Right cardiac atrium (tissue), 5 donors: ENCODE measurements around the gene MAP3K5. TPM values are rescaled to one million over a fixed set of nuclear protein-coding genes. Genes with fewer than 3 reads are reported as not detected.
"Not testable (repeated sequence)": the region's sequence is repeated elsewhere in the genome, so short reads cannot be mapped to it uniquely, and the experiment has no call there.

Experiments
- ATAC-seq, 2 donors: fragments of 200-7000 bp; cut with Tn5 transposase; one replicate each; pipeline versions ENCODE4 v1.8.0 to v1.9.1; 2020; ENCODE audit warnings: moderate library complexity in 2 of 2, mild to moderate bottlenecking in 1 of 2
- DNase-seq, 3 donors: peaks; one replicate each; pipeline ENCODE4 v3.0.0-alpha.2; 2020
- H3K27ac ChIP-seq: one replicate; pipeline ENCODE4 v1.5.1; 2013; ENCODE audit warnings: mild to moderate bottlenecking, low read length, control low read depth, moderate library complexity
- H3K27me3 ChIP-seq: one replicate; pipeline ENCODE4 v1.6.1; 2013; ENCODE audit not compliant: control insufficient read depth, insufficient read depth
- H3K4me1 ChIP-seq: one replicate; pipeline ENCODE4 v1.6.1; 2013; ENCODE audit warnings: low read length; ENCODE audit not compliant: control insufficient read depth, insufficient read depth
- H3K4me3 ChIP-seq: one replicate; pipeline ENCODE4 v1.5.1; 2013; ENCODE audit warnings: low read length, control low read depth
- H3K9me3 ChIP-seq: one replicate; pipeline ENCODE4 v1.6.1; 2013; ENCODE audit warnings: low read length; ENCODE audit not compliant: control insufficient read depth
- WGBS: extraction: QIAGEN DNeasy Blood & Tissue Kit; methylation state at CpG from one replicate; pipeline ENCODE4 v1.1.7; 2013; 5-methylcytosine and 5-hydroxymethylcytosine counted together
- intact Hi-C, 4 donors: fragments of 100-400 bp; cut with DNase I; formaldehyde crosslinking; loops; one replicate each; pipeline versions ENCODE4 v1.11.0 to v1.14.0; 2022 to 2023
- polyA plus RNA-seq: library from polyadenylated mRNA; stranded (reverse); fragments of 200-250 nt; gene quantifications from one replicate; pipeline ENCODE4 v1.2.3, GENCODE V29; 2013
- total RNA-seq, 4 donors: library from RNA; stranded (reverse); fragmentation: NEBNext Ultra II Directional; extraction: Animal tissue kit (Norgen Biotek cat#: 25700); gene quantifications; one replicate each; pipeline ENCODE4 v1.2.1, GENCODE V29; 2021
- donor health status: healthy with polysubstance abuse.
- donor health status: DM: no; HTN: yes; CAD: no.
- donor health status: DM: no; HTN: no; CAD: no.
- donor health status: DM: no; HTN: yes; CAD: no; lungs with severe emphysema.
- donor health status: DM: yes; HTN: yes; CAD: no.

The MAP3K5 gene
- total and polyA plus RNA-seq, 5 donors = 2.8 to 7.3 (median 4.0) TPM

DNA sequence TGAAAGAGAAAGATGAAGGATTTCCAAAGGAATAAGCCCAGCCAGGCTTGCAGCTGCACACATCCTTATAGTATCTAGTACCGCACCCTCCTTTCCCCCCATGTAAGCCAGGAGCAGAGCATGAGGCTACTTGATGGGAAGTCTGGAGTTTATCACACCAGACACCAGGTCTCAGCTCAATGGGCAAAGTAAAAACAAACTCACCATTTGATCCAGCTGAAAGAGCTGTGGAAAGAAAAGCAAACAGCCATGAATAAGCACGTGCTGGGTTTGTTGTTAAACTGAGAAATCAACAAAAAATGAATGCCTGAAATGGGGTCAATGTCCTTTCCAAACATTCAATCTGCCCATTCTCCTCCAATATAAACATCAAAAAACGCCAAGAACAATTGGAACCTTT, 191.5 kb downstream of the MAP3K5 start:
- peaks cover 4% of the 10 kb centered on the region for H3K4me1 ChIP-seq
- ATAC-seq (no peak), DNase-seq (no peak)
- no peak overlapping the region for H3K27ac ChIP-seq
- H3K4me3 ChIP-seq = no peak overlapping the region
- no peaks in the 10 kb centered on the region for H3K9me3 ChIP-seq
- WGBS = 60% methylated on average over 3 of the region's 3 CpGs
- no peaks in the 10 kb centered on the region for H3K27me3 ChIP-seq
- intact Hi-C loops = no loop called here

DNA sequence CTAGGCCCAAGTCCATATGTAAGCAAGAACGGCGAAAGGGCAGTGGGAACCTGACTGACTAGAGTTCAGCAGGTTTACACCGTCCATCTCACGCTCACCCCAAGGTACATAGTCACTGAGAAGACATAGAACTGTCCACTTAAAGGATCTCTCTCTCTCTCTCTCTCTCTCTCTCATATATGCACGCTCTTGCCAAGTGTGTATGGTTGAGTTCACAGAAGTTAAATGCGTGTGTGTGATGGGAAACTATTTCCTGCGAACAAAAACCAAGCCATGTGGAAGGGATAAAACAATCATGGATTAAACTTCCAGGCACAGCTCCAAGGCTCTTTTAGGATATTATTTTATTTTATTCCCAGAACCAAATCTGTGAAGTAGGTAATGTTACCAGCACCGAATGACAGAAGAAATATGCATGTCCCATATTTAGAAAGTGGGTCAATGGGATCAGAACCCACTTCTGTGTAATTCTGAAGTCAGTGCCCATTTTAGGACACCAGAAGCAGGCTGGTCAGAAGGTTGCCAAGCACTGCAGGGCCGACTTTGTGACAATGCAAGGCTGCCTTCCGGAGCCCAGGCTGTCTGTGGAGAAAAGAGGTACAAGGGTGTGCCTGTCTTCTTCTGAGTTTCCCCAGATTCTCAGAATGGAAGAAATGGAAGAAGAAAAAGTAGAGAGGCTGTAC, 192.8 kb downstream of the MAP3K5 start:
- Histone ChIP-seq H3K4me1 (peaks cover 4% of the 10 kb centered on the region), H3K4me3 (no peak overlapping the region), H3K9me3 (no peaks in the 10 kb centered on the region), H3K27me3 (no peaks in the 10 kb centered on the region), H3K27ac (no peak overlapping the region)
- 71% methylated on average over 10 of the region's 10 CpGs for WGBS
- no peak for ATAC-seq
- peak in 1 of 3 donors; percentile 9 for DNase-seq
- intact Hi-C loops = no loop called here

DNA sequence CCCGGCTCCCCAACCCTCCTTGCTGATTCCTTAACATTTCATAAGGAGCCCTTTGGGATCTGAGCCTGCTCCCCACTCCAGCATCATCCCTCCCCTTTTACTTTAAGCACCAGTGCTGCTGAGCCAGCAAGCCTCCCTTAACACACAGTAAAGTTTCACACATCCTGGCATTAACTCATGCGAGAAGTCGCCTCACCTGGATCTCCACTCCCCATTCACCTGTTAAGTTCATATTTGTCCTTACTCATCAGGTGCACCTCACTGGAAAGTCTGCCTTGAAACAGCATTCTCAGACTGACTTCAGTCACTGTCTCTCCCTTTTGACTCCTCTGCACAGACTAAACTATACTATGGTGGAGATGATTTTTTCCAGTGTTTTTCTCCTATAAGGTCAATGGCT, 194.2 kb downstream of the MAP3K5 start:
- Histone ChIP-seq H3K27ac (no peak overlapping the region), H3K27me3 (no peaks in the 10 kb centered on the region), H3K4me3 (no peak overlapping the region), H3K4me1 (peaks cover 4% of the 10 kb centered on the region), H3K9me3 (no peaks in the 10 kb centered on the region)
- 98% methylated on average over 3 of the region's 3 CpGs for WGBS
- ATAC-seq (no peak), DNase-seq (no peak)
- intact Hi-C loops = no loop called here

DNA sequence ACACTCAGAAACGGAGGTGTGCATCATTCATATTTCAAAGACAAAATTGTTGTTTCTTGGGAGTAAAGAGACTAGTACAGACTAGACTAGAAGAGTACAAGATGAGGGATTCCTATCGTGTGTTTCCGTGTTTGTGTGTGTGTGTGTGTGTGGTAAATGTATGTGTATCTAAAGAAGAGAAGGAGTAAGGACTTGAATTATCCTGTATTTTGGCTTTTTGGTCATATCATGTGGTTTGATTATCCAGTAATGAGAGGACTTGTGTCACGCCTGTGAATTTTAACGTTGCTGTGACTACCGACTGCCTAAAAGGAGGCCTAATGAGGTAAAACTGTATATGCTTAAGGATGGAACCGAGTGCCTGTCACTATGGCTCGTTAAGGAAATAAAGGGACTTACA, 197.6 kb downstream of the MAP3K5 start:
- WGBS = 95% methylated on average over 8 of the region's 8 CpGs
- Histone ChIP-seq H3K4me1 (peaks cover 1% of the 10 kb centered on the region), H3K9me3 (no peaks in the 10 kb centered on the region), H3K27me3 (no peaks in the 10 kb centered on the region), H3K4me3 (no peak overlapping the region), H3K27ac (no peak overlapping the region)
- DNase-seq (no peak), ATAC-seq (no peak)
- intact Hi-C loops = no loop called here

DNA sequence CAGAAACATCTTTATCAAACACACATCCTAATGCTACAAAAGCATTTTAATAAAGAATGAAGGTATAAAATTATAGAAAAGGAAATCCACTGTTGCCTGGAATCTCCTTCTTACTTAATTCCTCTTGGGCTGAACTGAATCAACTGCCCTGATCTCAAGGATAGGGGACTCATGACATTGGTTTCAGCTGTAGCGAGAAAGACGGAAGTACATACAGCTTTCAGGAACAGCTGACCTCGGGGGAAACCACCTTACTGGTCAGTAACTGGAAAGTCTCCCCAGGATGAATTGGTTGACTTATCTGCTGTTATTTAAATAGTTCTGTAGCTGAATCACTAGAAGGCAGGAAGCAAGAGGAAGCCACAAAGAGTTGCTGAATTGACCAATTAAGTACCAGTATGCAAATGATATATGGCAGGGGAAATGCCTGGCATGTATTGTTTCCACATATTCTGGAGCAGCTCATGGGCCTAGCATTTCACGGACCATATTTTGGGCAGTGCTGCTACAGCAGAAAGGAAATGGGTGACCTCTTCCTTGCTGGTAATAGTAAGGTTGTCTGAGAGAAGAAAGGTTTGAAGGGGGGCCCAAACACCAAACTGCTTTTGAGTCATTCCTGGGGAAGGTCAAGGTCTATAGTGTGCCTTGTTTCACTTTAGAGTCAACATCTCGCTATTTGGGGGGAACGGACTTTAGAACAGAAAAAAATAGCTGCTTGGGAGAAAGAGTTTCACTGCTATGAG, 198.4 kb downstream of the MAP3K5 start:
- no peaks in the 10 kb centered on the region for H3K9me3 ChIP-seq
- WGBS = 69% methylated on average over 6 of the region's 6 CpGs
- H3K27me3 ChIP-seq = no peaks in the 10 kb centered on the region
- intact Hi-C loops = no loop called here
- no peak overlapping the region for H3K4me3 ChIP-seq
- ATAC-seq (peak; percentile 53 to 65), DNase-seq (no peak)
- no peaks in the 10 kb centered on the region for H3K4me1 ChIP-seq
- H3K27ac ChIP-seq = no peak overlapping the region

DNA sequence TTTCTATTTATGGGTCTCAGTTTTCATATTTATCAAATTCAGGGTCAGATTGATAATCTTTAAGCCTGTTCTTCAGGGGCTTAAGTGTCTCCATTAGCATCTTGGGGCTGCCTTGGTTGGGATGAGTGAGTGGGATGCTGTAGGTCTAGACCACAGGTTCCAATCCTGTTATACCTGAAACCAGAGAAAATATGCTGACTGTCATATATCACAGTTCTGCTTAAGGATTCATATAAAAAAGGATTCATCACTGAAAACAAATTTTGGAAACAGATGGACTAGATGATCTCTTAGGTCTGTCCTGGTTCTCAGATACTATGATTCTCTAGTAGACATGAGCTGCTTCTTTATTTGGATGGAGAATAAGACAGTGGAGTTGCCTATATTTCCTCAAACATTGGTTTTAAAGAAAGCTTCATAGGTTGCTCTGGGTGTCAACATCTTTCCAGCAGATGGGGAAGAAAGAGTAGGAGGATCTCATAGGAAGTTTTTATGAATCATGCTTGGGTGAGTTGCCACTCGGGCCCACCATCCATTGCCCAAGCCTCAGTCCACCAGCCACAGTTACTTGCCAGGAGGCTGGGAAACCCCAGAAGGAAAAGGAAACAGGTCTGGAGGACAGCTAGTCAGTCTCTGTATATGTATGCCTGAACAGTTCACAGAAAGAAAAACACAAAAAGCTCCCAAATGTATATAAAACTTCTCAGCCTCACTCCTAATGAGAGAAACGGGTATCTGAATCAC, 199.2 kb downstream of the MAP3K5 start:
- intact Hi-C loops = no loop called here
- 63% methylated on average over 2 of the region's 2 CpGs for whole genome bisulfite sequencing

DNA sequence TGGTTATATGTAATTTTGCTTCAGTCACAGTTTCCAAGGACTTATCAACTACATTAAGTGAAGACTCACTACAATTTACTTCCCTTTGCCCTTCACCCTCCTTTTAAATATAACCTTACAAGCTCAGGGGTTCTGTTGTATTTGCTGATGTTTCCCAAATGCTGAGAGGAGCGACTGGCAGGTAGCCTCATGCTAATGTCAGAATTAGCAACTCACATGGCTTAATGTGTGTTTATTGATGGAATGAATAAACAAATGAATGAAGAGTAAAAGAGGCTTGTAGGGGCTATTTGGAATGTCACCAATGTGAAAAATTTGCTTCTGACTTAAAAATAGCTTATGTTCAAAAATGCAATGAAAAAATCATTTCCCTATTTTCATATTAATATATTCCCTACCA, 200.7 kb downstream of the MAP3K5 start:
- WGBS = 80% methylated on average over 1 of the region's 1 CpG
- Histone ChIP-seq H3K4me1 (no peaks in the 10 kb centered on the region), H3K4me3 (no peak overlapping the region), H3K9me3 (no peaks in the 10 kb centered on the region), H3K27ac (no peak overlapping the region), H3K27me3 (no peaks in the 10 kb centered on the region)
- intact Hi-C loops = no loop called here
- DNase-seq (no peak), ATAC-seq (no peak)

More for the DNA sequence above, 199.2 kb downstream of the MAP3K5 start:
- Histone ChIP-seq H3K4me3 (no peak overlapping the region), H3K4me1 (no peaks in the 10 kb centered on the region), H3K9me3 (no peaks in the 10 kb centered on the region), H3K27me3 (no peaks in the 10 kb centered on the region), H3K27ac (no peak overlapping the region)
- ATAC-seq = no peak
- no peak for DNase-seq

DNA sequence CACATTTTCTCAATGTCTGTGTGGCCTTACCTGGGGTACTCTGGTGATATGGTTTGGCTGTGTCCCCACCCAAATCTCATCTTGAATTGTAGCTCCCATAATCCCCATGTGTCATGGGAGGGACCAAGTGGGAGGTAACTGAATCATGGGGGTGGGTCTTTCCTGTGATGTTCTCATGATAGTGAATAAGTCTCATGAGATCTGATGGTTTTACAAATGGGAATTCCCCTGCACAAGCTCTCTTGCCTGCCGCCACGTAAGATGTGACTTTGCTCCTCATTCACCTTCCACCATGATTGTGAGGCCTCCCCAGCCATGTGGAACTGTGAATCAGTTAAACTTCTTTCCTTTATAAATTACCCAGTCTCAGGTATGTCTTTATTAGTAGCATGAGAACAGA, 201.4 kb downstream of the MAP3K5 start:
- H3K27ac ChIP-seq, ATAC-seq, intact Hi-C loops, H3K27me3 ChIP-seq, DNase-seq, H3K9me3 ChIP-seq, H3K4me1 ChIP-seq, H3K4me3 ChIP-seq: not testable (repeated sequence)
- 98% methylated on average over 2 of the region's 2 CpGs for WGBS

DNA sequence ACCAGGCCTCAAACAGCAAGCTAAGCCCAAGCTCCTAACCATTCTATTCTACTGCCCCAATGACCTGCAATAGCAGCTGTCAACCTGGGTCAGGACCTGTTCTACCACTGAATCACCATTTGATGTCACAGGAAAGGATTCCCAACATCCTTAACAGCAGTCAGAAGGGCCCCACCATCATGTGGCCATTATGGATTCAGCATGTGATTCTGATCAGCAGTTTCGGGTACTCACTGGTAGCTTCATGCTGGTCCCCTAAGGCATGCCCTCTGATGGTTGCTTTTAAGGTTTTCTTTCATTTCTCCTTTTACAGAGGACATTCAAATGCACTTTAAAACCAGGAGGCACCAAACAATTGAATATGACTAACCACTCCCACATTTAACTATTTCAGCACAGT, 204.8 kb downstream of the MAP3K5 start:
- WGBS = 100% methylated on average over 1 of the region's 1 CpG
- intact Hi-C loops = loop anchor here in 1 of 4 donors (10.0 kb wide), 1 partner anchor 207 kb away; the partner anchor contains the start of gene MAP3K5
- Histone ChIP-seq H3K4me1 (no peaks in the 10 kb centered on the region), H3K27me3 (no peaks in the 10 kb centered on the region), H3K9me3 (no peaks in the 10 kb centered on the region), H3K4me3 (no peak overlapping the region), H3K27ac (no peak overlapping the region)
- DNase-seq = no peak
- ATAC-seq = no peak

DNA sequence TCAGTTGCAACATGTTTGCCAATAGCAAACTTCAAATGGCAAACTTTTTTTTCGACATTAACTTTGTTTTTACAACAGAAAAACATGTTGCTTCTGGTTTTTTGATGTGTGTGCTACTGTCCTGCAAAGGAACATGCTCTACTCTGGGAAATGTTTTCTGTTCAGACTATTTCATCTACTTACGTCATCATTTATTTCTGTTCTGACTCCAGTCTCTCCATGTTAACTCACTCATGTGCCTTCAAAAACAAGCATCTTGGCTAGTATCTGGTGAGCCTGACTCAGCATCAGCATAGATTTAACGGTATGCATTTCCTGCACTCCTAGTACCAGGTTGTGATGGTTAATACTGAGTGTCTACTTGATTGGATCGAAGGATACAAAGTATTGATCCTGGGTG, 206.0 kb downstream of the MAP3K5 start:
- H3K27ac ChIP-seq = no peak overlapping the region
- 52% methylated on average over 4 of the region's 4 CpGs for WGBS
- no peaks in the 10 kb centered on the region for H3K9me3 ChIP-seq

DNA sequence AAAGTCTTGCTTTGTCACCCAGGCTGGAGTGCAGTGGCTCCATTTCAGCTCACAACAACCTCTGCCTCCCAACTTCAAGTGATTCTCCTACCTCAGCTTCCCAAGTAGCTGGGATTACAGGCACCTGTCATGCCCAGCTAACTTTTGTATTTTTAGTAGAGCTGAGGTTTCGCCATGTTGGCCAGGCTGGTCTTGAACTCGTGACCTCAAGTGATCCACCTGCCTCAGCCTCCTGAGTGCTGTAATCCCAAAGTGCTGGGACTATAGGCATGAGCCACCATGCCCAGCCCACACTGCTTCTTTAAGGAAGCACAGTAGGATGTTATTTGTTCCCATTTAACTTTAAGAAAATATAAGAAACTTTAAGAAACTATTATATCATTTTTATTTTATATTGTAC, 206.8 kb downstream of the MAP3K5 start:
- intact Hi-C loops = loop anchor here in 1 of 4 donors (10.0 kb wide), 1 partner anchor 209 kb away; the partner anchor contains the start of gene MAP3K5
- 91% methylated on average over 2 of the region's 2 CpGs for WGBS

More for the DNA sequence above, 206.0 kb downstream of the MAP3K5 start:
- intact Hi-C loops = loop anchor here in 1 of 4 donors (10.0 kb wide), 1 partner anchor 209 kb away; the partner anchor contains the start of gene MAP3K5
- DNase-seq = no peak
- ATAC-seq = peak; percentile 48 to 84
- Histone ChIP-seq H3K4me3 (no peak overlapping the region), H3K4me1 (no peaks in the 10 kb centered on the region), H3K27me3 (no peaks in the 10 kb centered on the region)

More for the DNA sequence above, 206.8 kb downstream of the MAP3K5 start:
- not testable (repeated sequence) for H3K9me3 ChIP-seq, H3K27ac ChIP-seq, H3K4me3 ChIP-seq, ATAC-seq, H3K27me3 ChIP-seq, H3K4me1 ChIP-seq, DNase-seq
